Adipose tissue (tissue), 3 donors: ENCODE results near the gene NTN3. TPM values are rescaled to one million over a fixed set of nuclear protein-coding genes. Genes with fewer than 3 reads are reported as not detected.

Experiments used
- H3K27ac ChIP-seq: one replicate; pipeline ENCODE4 v1.5.1; 2013; ENCODE audit warnings: low read depth, low read length
- WGBS, 3 donors: extraction: QIAGEN DNeasy Blood & Tissue Kit; methylation state at CpG; one replicate each; pipeline ENCODE4 v1.1.7; 2013; 5-methylcytosine and 5-hydroxymethylcytosine counted together
- polyA plus RNA-seq, 3 donors: library from polyadenylated mRNA; stranded (reverse); fragments of 200-250 nt; gene quantifications; one replicate each; pipeline ENCODE4 v1.2.3, GENCODE V29; 2013
- donor health status: healthy with polysubstance abuse.
- donor health status: Bipolar disorder and iron deficiency.
- donor health status: healthy.

Gene NTN3
- polyA plus RNA-seq, 3 donors: 0.06 to 0.24 TPM; not detected in 1

- H3K27ac ChIP-seq: no peak overlapping the region
- WGBS, 3 donors: 55 to 61% (median 55%) methylated on average over 29 of the region's 29 CpGs
These were observed 15.8 kb downstream of the NTN3 start for GRCh38 chr16:2486645-2487516.

GRCh38 chr16:2487517-2487842 lies 16.4 kb downstream of the NTN3 start:
- whole genome bisulfite sequencing, 3 donors: 59 to 72% (median 67%) methylated on average over 8 of the region's 8 CpGs
- H3K27ac ChIP-seq: no peak overlapping the region

- H3K27ac ChIP-seq: no peak overlapping the region
- whole genome bisulfite sequencing, 3 donors: 46 to 70% (median 66%) methylated on average over 13 to 15 of the region's 15 CpGs
These were observed 16.9 kb downstream of the NTN3 start for GRCh38 chr16:2487903-2488531.

GRCh38 chr16:2489581-2489980 lies 18.5 kb downstream of the NTN3 start:
- 95 to 96% (median 95%) methylated on average over 16 of the region's 16 CpGs for WGBS, 3 donors
- H3K27ac ChIP-seq: no peak overlapping the region

GRCh38 chr16:2490190-2491105 lies 19.4 kb downstream of the NTN3 start:
- no peak overlapping the region for H3K27ac ChIP-seq
- WGBS, 3 donors: 74 to 94% (median 93%) methylated on average over 23 of the region's 23 CpGs

GRCh38 chr16:2492292-2492691 lies 21.2 kb downstream of the NTN3 start:
- 39 to 94% (median 89%) methylated on average over 13 of the region's 13 CpGs for WGBS, 3 donors
- H3K27ac ChIP-seq: no peak overlapping the region

GRCh38 chr16:2493605-2494004 lies 22.5 kb downstream of the NTN3 start:
- H3K27ac ChIP-seq: no peak overlapping the region
- WGBS, 3 donors: 72 to 92% (median 85%) methylated on average over 6 of the region's 6 CpGs

GRCh38 chr16:2494616-2495015 lies 23.5 kb downstream of the NTN3 start:
- H3K27ac ChIP-seq: no peak overlapping the region
- WGBS, 3 donors: 90 to 94% (median 91%) methylated on average over 5 of the region's 5 CpGs

- H3K27ac ChIP-seq: no peak overlapping the region
- 93 to 94% (median 94%) methylated on average over 5 of the region's 5 CpGs for WGBS, 3 donors
These were observed 23.9 kb downstream of the NTN3 start for GRCh38 chr16:2495041-2495440.

- 94 to 95% (median 94%) methylated on average over 62 of the region's 62 CpGs for WGBS, 3 donors
- no peak overlapping the region for H3K27ac ChIP-seq
These were observed 25.4 kb downstream of the NTN3 start for GRCh38 chr16:2496223-2497115.

GRCh38 chr16:2497116-2497630 lies 26.1 kb downstream of the NTN3 start:
- H3K27ac ChIP-seq: no peak overlapping the region
- 49 to 55% (median 54%) methylated on average over 21 of the region's 21 CpGs for WGBS, 3 donors

GRCh38 chr16:2497695-2498484 lies 26.8 kb downstream of the NTN3 start:
- H3K27ac ChIP-seq: no peak overlapping the region
- WGBS, 3 donors: 73 to 89% (median 82%) methylated on average over 26 of the region's 26 CpGs

- no peak overlapping the region for H3K27ac ChIP-seq
- WGBS, 3 donors: 58 to 85% (median 83%) methylated on average over 15 of the region's 15 CpGs
These were observed 27.6 kb downstream of the NTN3 start for GRCh38 chr16:2498531-2499253.

GRCh38 chr16:2499454-2499853 lies 28.4 kb downstream of the NTN3 start:
- H3K27ac ChIP-seq: no peak overlapping the region

GRCh38 chr16:2499890-2500429 lies 28.9 kb downstream of the NTN3 start:
- H3K27ac ChIP-seq: no peak overlapping the region
- 90 to 94% (median 91%) methylated on average over 28 to 29 of the region's 29 CpGs for WGBS, 3 donors

More at GRCh38 chr16:2499454-2499853, 28.4 kb downstream of the NTN3 start:
- 89 to 93% (median 93%) methylated on average over 6 of the region's 6 CpGs for WGBS, 3 donors

- no peak overlapping the region for H3K27ac ChIP-seq
- WGBS, 3 donors: 83 to 87% (median 84%) methylated on average over 20 of the region's 20 CpGs
These were observed 29.4 kb downstream of the NTN3 start for GRCh38 chr16:2500430-2500917.
